Measurements from ENCODE around the gene TK2. TPM values are rescaled to one million over a fixed set of nuclear protein-coding genes. Genes with fewer than 3 reads are reported as not detected.

Gene TK2
- total RNA-seq, 2 experiments from 2014 or later, result 3.6 to 5.1 TPM

- H3K27me3 ChIP-seq (ENCODE audit: control insufficient read depth in 1 of 2, insufficient read depth in 2 of 2, low read length in 2 of 2), result no peaks in the 10 kb centered on the region
- Mint-ChIP-seq H3K4me3 (peak overlapping the region; percentile 79), H3K27me3 (no peaks in the 10 kb centered on the region), H3K9me3 (no peaks in the 10 kb centered on the region), H3K4me1 (ENCODE audit: low read depth) (peaks cover 33% of the 10 kb centered on the region), H3K36me3 (ENCODE audit: low read depth) (no peaks in the 10 kb centered on the region), H3K27ac (peak overlapping the region; percentile 55)
- no peak overlapping the region for H3K27ac ChIP-seq (ENCODE audit: low read depth in 1 of 2, low read length in 2 of 2)
- CTCF ChIA-PET, result interaction anchor here (1.9 kb wide), 1 partner anchor 181 kb away, joined by 14 read pairs; no protein-coding TSS in a partner anchor
- no peaks in the 10 kb centered on the region for H3K9me3 ChIP-seq (ENCODE audit: control insufficient read depth in 1 of 2, insufficient read depth in 1 of 2, low read length in 2 of 2)
- POLR2A ChIA-PET, result no interaction called here
- intact Hi-C loops (cut with DNase I, micrococcal nuclease), result loop anchor here (2.0 to 5.0 kb wide), 4 partner anchors 25 to 181 kb away; partner anchors contain the start of genes CKLF (in 1 of the 2) and TK2 (in 1 of the 2)
- no peak overlapping the region for H3K4me3 ChIP-seq (ENCODE audit: low read length)
- no peak for DNase-seq
- H3K4me1 ChIP-seq (ENCODE audit: insufficient read depth, low read length), result peaks cover 26% of the 10 kb centered on the region
- no peaks in the 10 kb centered on the region for H3K36me3 ChIP-seq (ENCODE audit: insufficient read depth, low read length)
- ATAC-seq (ENCODE audit: poor library complexity), result no peak
- no peak for TF ChIP-seq CTCF (IDR thresholded peaks at IDR 0.05)
Measured at GRCh38 chr16:66587881-66588600, 38.1 kb upstream of the TK2 start.

- intact Hi-C loops (cut with DNase I, micrococcal nuclease), result loop anchor here in 1 of 2 experiments (5.0 kb wide), 1 partner anchor 33 kb away; the partner anchor contains the start of genes CKLF and TK2
- TF ChIP-seq CTCF (IDR thresholded peaks at IDR 0.05), result no peak
- ChIA-PET POLR2A (no interaction called here), CTCF (no interaction called here)
- H3K9me3 ChIP-seq (ENCODE audit: control insufficient read depth in 1 of 2, insufficient read depth in 1 of 2, low read length in 2 of 2), result no peaks in the 10 kb centered on the region
- no peaks in the 10 kb centered on the region for H3K9me3 Mint-ChIP-seq
- peaks cover 30% of the 10 kb centered on the region for H3K4me1 Mint-ChIP-seq (ENCODE audit: low read depth)
- H3K27ac Mint-ChIP-seq, result no peak overlapping the region
- peaks cover 5% of the 10 kb centered on the region for H3K27me3 Mint-ChIP-seq
- DNase-seq, result no peak
- peaks cover 23% of the 10 kb centered on the region for H3K4me1 ChIP-seq (ENCODE audit: insufficient read depth, low read length)
- ATAC-seq (ENCODE audit: poor library complexity), result no peak
- no peak overlapping the region for H3K4me3 Mint-ChIP-seq
- no peaks in the 10 kb centered on the region for H3K36me3 Mint-ChIP-seq (ENCODE audit: low read depth)
- no peak overlapping the region for H3K4me3 ChIP-seq (ENCODE audit: low read length)
- no peaks in the 10 kb centered on the region for H3K36me3 ChIP-seq (ENCODE audit: insufficient read depth, low read length)
- no peaks in the 10 kb centered on the region for H3K27me3 ChIP-seq (ENCODE audit: control insufficient read depth in 1 of 2, insufficient read depth in 2 of 2, low read length in 2 of 2)
- no peak overlapping the region for H3K27ac ChIP-seq (ENCODE audit: low read depth in 1 of 2, low read length in 2 of 2)
Measured at GRCh38 chr16:66585481-66586239, 35.7 kb upstream of the TK2 start.

- Histone ChIP-seq H3K36me3 (ENCODE audit: insufficient read depth, low read length) (no peaks in the 10 kb centered on the region), H3K27ac (ENCODE audit: low read depth in 1 of 2, low read length in 2 of 2) (no peak overlapping the region), H3K9me3 (ENCODE audit: control insufficient read depth in 1 of 2, insufficient read depth in 1 of 2, low read length in 2 of 2) (no peaks in the 10 kb centered on the region), H3K27me3 (ENCODE audit: control insufficient read depth in 1 of 2, insufficient read depth in 2 of 2, low read length in 2 of 2) (peaks cover 20 to 21% of the 10 kb centered on the region in 2 experiments), H3K4me1 (ENCODE audit: insufficient read depth, low read length) (peaks cover 15% of the 10 kb centered on the region), H3K4me3 (ENCODE audit: low read length) (no peak overlapping the region)
- DNase-seq (no peak), ATAC-seq (ENCODE audit: poor library complexity) (no peak)
- CTCF ChIA-PET, result interaction anchor here (1.3 to 2.3 kb wide), 2 partner anchors 18 to 28 kb away, joined by 3 to 6 read pairs; no protein-coding TSS in a partner anchor
- Mint-ChIP-seq H3K4me1 (ENCODE audit: low read depth) (peaks cover 16% of the 10 kb centered on the region), H3K27ac (no peak overlapping the region), H3K9me3 (no peaks in the 10 kb centered on the region), H3K36me3 (ENCODE audit: low read depth) (no peaks in the 10 kb centered on the region), H3K27me3 (peaks cover 25% of the 10 kb centered on the region), H3K4me3 (no peak overlapping the region)
- no peak for TF ChIP-seq CTCF (IDR thresholded peaks at IDR 0.05)
- POLR2A ChIA-PET, result interaction anchor here (0.7 kb wide), 2 partner anchors 9 to 17 kb away, joined by 3 read pairs; no protein-coding TSS in a partner anchor
- intact Hi-C loops (cut with DNase I, micrococcal nuclease), result no loop called here
Measured at GRCh38 chr16:66581246-66581952, 31.5 kb upstream of the TK2 start.

Data from CD4-positive, alpha-beta T cell (primary cell).